Thyroid gland (tissue), 4 donors: ENCODE measurements around the gene GPRC5D. TPM values are rescaled to one million over a fixed set of nuclear protein-coding genes. Genes with fewer than 3 reads are reported as not detected.
A peak's percentile ranks its signal among the peaks of the same experiment; 100 is the strongest.

Experiments used
- DNase-seq, 2 donors: peaks; one replicate each; pipeline ENCODE4 v3.0.0-alpha.2; 2019
- H3K27ac ChIP-seq, 3 donors: fragments of 200-600 bp; sonication (generic); 1 replicate in 2 of 3; 2 replicates in 1 of 3; pipeline ENCODE4 v1.5.1; 2016 to 2019; ENCODE audit warnings: mild to moderate bottlenecking in 1 of 3, moderate library complexity in 1 of 3
- H3K27me3 ChIP-seq: fragments of 200-600 bp; sonication (generic); one replicate; pipeline ENCODE4 v1.5.1; 2019
- H3K36me3 ChIP-seq, 2 donors: fragments of 200-600 bp; sonication (generic); one replicate each; pipeline ENCODE4 v1.5.1; 2016 to 2019
- H3K4me1 ChIP-seq, 2 donors: fragments of 200-600 bp; sonication (generic); one replicate each; pipeline ENCODE4 v1.5.1; 2017 to 2019
- H3K4me3 ChIP-seq, 3 donors: fragments of 200-600 bp; sonication (generic); replicated peaks in 1 of 3; 1 replicate in 2 of 3; 2 replicates in 1 of 3; pipeline ENCODE4 v1.5.1; 2016; ENCODE audit warnings: mild to moderate bottlenecking in 1 of 3
- H3K9me3 ChIP-seq: fragments of 200-600 bp; sonication (generic); one replicate; pipeline ENCODE4 v1.5.1; 2017
- POLR2A ChIP-seq, 2 donors: fragments of 450-650 bp; IDR thresholded peaks; one replicate each; pipeline ENCODE4 v1.6.1; 2017; ENCODE audit warnings: antibody characterized with exemption in 2 of 2, mild to moderate bottlenecking in 2 of 2, moderate library complexity in 1 of 2
- WGBS, 2 donors: methylation state at CpG; one replicate each; pipeline ENCODE4 v1.1.5; 2017; 5-methylcytosine and 5-hydroxymethylcytosine counted together
- intact Hi-C: fragments of 100-400 bp; cut with DNase I; formaldehyde crosslinking; loops from one replicate; pipeline ENCODE4 v1.15.1; 2023
- total RNA-seq, 4 donors: library from RNA; depleted of rRNA; stranded (reverse); fragments of >200 nt; gene quantifications; one replicate each; pipeline ENCODE4 v1.2.3, GENCODE V29; 2016
- TF ChIP-seq, protein P1 (sequence below), 6 experiments: fragments of 200-600 bp in 3 of 6; fragments of 450-650 bp in 3 of 6; sonication (generic) in 3 of 6; IDR thresholded peaks; one replicate each; pipeline ENCODE4 v1.5.1; 2016 to 2019; ENCODE audit warnings: antibody characterized with exemption in 6 of 6, mild to moderate bottlenecking in 2 of 6, inconsistent platforms in 1 of 6, moderate library complexity in 1 of 6

The GPRC5D gene
- total RNA-seq, 4 donors from 2014 or later: not detected

DNA sequence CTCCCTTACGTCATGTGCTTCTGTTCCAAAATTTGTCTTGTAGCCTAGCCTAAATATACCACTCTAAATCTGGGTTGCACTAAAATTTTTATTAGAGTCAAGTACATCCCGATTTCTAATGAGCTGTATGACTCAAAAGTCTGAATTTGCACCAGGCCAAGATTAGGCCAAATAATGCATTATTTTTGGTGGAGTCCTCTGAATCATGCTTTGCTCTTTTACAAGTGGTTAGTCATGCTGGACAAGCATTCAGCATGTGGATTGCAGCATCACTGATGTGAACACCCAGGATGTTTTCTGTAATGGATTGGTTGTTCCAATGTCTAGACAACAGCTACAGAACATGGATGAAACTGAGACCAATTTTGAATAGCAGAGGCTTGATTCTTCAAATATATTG lies 24.4 kb upstream of the GPRC5D start:
- H3K27ac ChIP-seq: peak overlapping the region in 2 of 3 donors; percentile 27 to 48
- 75 to 81% methylated on average over 2 of the region's 2 CpGs for WGBS, 2 donors
- H3K9me3 ChIP-seq: no peaks in the 10 kb centered on the region
- intact Hi-C loops: no loop called here
- no peaks in the 10 kb centered on the region for H3K27me3 ChIP-seq
- peaks cover 30 to 53% of the 10 kb centered on the region in 2 donors for H3K36me3 ChIP-seq
- TF ChIP-seq POLR2A (IDR thresholded peaks at IDR 0.05): no peak
- TF ChIP-seq, protein P1, sequence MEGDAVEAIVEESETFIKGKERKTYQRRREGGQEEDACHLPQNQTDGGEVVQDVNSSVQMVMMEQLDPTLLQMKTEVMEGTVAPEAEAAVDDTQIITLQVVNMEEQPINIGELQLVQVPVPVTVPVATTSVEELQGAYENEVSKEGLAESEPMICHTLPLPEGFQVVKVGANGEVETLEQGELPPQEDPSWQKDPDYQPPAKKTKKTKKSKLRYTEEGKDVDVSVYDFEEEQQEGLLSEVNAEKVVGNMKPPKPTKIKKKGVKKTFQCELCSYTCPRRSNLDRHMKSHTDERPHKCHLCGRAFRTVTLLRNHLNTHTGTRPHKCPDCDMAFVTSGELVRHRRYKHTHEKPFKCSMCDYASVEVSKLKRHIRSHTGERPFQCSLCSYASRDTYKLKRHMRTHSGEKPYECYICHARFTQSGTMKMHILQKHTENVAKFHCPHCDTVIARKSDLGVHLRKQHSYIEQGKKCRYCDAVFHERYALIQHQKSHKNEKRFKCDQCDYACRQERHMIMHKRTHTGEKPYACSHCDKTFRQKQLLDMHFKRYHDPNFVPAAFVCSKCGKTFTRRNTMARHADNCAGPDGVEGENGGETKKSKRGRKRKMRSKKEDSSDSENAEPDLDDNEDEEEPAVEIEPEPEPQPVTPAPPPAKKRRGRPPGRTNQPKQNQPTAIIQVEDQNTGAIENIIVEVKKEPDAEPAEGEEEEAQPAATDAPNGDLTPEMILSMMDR (IDR thresholded peaks at IDR 0.05): no peak
- H3K4me3 ChIP-seq: no peak overlapping the region
- peaks cover 14 to 41% of the 10 kb centered on the region in 2 donors for H3K4me1 ChIP-seq
- DNase-seq: no peak

DNA sequence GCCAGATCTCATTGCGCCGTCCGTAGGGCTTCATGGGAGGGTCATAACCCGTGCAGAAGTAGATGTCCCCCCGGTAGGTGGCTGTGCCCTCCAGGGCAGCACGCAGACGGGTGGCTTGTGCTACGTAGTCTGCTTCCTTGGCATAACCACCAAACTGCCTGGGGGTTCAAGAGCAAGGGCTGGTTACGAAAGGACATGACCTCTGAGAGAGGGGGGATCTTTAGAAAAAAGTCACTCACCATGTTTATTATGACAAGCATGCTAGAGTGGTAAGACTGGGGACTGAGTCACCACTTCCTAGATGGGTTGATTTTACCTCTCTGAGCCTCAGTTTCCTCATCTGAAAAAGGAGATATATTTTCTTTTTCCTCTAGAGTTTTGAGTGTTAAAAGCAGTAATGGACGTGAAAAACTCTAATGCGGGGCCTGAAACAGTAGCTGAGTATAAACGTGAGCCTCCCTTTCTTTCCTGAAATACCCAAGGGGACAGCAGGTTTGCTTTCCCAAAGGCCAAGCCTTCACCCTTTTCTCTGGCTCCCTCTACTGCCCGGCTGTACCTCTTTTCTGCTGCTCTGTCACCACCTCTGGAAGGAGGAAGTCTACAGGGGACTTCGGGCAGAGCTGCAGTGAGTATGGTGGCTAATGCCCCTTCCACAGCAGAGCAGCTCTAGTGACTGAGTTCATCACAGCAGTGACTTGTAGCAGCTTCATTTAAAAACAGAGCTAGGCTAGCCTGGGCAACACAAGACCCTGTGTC lies 23.5 kb upstream of the GPRC5D start:
- peaks cover 30 to 53% of the 10 kb centered on the region in 2 donors for H3K36me3 ChIP-seq
- peaks cover 14 to 36% of the 10 kb centered on the region in 2 donors for H3K4me1 ChIP-seq
- intact Hi-C loops: no loop called here
- TF ChIP-seq, protein P1 (IDR thresholded peaks at IDR 0.05): peak in 4 of 6 experiments; percentile 7 to 48 (median 37)
- no peak for TF ChIP-seq POLR2A (IDR thresholded peaks at IDR 0.05)
- H3K27ac ChIP-seq: peak overlapping the region in 2 of 3 donors; percentile 25 to 48
- peak; percentile 30 to 40 for DNase-seq
- 81% methylated on average over 14 of the region's 14 CpGs for WGBS, 2 donors
- H3K4me3 ChIP-seq: no peak overlapping the region
- no peaks in the 10 kb centered on the region for H3K9me3 ChIP-seq
- no peaks in the 10 kb centered on the region for H3K27me3 ChIP-seq

DNA sequence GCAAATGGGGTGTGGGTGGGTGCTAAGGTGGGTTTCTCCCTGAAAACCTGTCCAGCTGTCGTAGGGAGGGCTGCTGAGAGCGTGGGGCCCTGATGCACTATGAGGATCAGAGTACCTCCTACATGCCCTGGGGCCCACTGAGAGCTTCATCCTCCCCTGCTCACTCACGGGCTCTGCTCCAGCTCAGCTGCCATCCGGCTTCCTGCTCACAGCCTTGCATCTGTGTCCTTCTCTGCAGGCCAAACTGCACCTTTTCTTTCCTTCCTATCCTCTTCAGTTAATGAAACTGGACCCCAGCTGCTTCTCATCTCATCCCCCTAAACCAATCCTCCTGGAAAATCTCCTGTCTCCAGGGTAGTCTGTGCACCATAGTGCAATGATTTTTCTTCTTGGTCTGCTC lies 22.2 kb upstream of the GPRC5D start:
- intact Hi-C loops: no loop called here
- DNase-seq: no peak
- 85 to 90% methylated on average over 4 of the region's 4 CpGs for WGBS, 2 donors
- TF ChIP-seq, protein P1 (IDR thresholded peaks at IDR 0.05): no peak
- no peak for TF ChIP-seq POLR2A (IDR thresholded peaks at IDR 0.05)
- Histone ChIP-seq H3K9me3 (no peaks in the 10 kb centered on the region), H3K27me3 (no peaks in the 10 kb centered on the region), H3K27ac (no peak overlapping the region), H3K4me1 (peaks cover under 1 to 23% of the 10 kb centered on the region in 2 donors), H3K36me3 (peaks cover 30 to 56% of the 10 kb centered on the region in 2 donors), H3K4me3 (no peak overlapping the region)

DNA sequence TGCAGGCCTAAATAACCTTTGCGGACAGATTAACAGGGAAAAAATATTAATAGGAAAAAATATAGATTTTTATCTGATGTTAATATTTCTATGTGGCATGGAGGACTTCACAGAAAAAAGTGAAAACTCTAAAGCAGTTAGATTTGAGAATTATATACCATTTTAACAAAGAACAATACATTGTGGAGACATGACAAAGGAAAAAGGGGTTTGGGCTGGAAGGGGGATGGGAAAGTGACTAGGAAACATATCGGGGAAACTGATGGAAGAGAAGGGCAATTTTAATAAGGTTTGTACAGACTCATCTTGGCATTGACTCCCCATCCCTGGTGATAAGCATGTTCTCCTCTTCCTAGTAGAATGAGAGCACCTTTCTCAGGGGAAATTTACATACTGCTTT lies 21.0 kb upstream of the GPRC5D start:
- peaks cover 0 to 19% of the 10 kb centered on the region in 2 donors for H3K4me1 ChIP-seq
- intact Hi-C loops: no loop called here
- H3K27ac ChIP-seq: no peak overlapping the region
- TF ChIP-seq POLR2A (IDR thresholded peaks at IDR 0.05): no peak
- TF ChIP-seq, protein P1 (IDR thresholded peaks at IDR 0.05): no peak
- no peak overlapping the region for H3K4me3 ChIP-seq
- H3K9me3 ChIP-seq: no peaks in the 10 kb centered on the region
- DNase-seq: no peak
- 96 to 98% methylated on average over 2 of the region's 2 CpGs for WGBS, 2 donors
- peaks cover 30 to 51% of the 10 kb centered on the region in 2 donors for H3K36me3 ChIP-seq
- H3K27me3 ChIP-seq: no peaks in the 10 kb centered on the region

DNA sequence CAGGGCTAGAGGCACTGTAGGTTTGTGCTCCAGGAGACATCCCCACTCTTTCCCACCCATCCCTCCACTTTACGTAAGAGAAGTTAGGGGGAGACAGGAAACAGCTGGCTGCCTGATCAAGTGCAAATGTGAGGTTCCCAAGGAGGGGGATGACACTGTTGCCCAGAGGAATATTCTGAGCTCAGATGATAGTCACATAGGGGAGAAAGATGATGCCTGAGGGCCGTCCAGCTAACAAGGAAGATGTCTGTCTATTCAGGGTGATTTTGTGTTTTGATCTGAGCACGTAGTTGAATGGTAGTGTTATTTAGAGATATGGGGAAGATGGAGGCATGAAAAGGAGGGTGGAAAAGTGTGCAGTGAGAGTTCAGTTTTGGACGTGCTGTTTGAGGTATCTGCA lies 13.9 kb upstream of the GPRC5D start:
- intact Hi-C loops: no loop called here
- no peak overlapping the region for H3K4me3 ChIP-seq
- H3K27ac ChIP-seq: no peak overlapping the region
- WGBS, 2 donors: 82 to 86% methylated on average over 4 of the region's 4 CpGs
- no peaks in the 10 kb centered on the region for H3K4me1 ChIP-seq
- DNase-seq: no peak
- peaks cover 0 to 7% of the 10 kb centered on the region in 2 donors for H3K36me3 ChIP-seq
- H3K9me3 ChIP-seq: no peaks in the 10 kb centered on the region
- H3K27me3 ChIP-seq: no peaks in the 10 kb centered on the region
- no peak for TF ChIP-seq POLR2A (IDR thresholded peaks at IDR 0.05)
- TF ChIP-seq, protein P1 (IDR thresholded peaks at IDR 0.05): no peak
